GM12801 (cell line): ENCODE measurements around the gene ZNF148.

ENCODE experiments used
- TF ChIP-seq, protein P1 (sequence below): IDR thresholded peaks from one replicate; pipeline ENCODE4 v1.5.1; 2011; ENCODE audit warnings: control low read depth; ENCODE audit not compliant: insufficient read length; ENCODE audit errors: extremely low read depth

The ZNF148 gene

DNA sequence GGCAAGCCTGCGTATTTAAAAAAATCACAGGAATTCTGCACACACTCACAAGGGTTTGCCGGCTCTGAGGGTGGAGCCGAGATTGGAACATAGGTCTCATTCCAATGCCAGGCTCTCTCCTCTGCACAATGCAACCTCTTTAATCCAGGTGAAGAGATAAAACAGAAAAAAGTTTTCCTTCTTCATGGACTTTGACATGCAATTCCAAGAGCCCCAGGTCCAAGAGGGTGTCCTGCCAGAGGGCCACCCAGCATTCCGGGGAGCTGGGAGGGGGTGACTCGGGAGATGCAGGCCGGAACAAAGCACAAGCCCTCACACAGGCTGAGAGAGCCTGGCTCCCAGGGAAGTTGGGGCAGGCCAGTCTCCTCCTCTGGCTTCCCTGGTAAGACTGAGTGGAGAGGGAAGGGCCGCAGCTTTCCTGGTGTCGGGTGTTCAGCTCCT is 155.8 kb downstream of the ZNF148 start:
- TF ChIP-seq, protein P1, sequence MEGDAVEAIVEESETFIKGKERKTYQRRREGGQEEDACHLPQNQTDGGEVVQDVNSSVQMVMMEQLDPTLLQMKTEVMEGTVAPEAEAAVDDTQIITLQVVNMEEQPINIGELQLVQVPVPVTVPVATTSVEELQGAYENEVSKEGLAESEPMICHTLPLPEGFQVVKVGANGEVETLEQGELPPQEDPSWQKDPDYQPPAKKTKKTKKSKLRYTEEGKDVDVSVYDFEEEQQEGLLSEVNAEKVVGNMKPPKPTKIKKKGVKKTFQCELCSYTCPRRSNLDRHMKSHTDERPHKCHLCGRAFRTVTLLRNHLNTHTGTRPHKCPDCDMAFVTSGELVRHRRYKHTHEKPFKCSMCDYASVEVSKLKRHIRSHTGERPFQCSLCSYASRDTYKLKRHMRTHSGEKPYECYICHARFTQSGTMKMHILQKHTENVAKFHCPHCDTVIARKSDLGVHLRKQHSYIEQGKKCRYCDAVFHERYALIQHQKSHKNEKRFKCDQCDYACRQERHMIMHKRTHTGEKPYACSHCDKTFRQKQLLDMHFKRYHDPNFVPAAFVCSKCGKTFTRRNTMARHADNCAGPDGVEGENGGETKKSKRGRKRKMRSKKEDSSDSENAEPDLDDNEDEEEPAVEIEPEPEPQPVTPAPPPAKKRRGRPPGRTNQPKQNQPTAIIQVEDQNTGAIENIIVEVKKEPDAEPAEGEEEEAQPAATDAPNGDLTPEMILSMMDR, result no peak

DNA sequence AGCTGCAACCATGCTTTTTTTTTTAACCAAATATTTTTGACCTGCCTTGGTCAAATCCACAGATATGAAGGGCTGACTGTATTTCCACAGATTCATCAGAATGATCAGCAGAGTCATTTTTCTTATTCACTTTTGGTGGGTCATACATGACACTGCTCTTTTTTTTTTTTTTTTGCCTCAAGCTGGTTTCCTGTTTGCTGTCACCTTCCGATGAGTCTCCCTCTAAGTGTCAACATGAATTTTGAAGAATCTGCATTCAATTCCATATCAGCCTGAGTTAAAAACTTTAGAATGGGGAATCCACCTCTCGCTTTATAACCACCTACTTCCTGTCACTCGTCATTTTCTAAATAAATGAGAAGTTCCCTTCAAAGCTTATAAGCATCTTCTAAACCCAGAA is 160.4 kb downstream of the ZNF148 start:
- TF ChIP-seq, protein P1, result no peak

DNA sequence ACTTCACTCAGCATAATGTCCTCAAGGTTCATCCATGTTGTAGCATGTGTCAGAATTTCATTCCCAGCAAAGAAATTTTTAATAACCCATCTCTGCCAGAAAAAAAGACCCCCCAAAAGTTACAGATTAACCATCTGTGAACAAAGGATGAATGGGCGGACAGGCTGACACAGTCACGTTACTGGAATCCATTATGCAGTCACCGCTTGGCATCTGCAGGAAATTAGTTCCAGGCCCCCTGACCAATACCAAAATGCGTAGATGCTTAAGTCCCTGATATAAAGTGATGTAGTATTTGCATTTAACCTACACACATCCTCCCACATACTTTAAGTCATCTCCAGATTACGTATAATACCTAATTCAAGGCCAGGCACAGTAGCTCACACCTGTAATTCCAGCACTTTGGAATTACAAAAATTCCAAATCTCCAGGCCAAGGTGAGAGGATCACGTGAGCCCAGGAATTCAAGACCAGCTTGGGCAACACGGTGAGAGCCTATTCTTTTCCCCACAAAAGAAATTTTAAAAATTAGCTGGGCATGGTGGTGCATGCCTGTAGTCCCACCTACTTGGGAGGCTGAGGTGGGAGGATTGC is 161.1 kb downstream of the ZNF148 start:
- TF ChIP-seq, protein P1, result no peak

DNA sequence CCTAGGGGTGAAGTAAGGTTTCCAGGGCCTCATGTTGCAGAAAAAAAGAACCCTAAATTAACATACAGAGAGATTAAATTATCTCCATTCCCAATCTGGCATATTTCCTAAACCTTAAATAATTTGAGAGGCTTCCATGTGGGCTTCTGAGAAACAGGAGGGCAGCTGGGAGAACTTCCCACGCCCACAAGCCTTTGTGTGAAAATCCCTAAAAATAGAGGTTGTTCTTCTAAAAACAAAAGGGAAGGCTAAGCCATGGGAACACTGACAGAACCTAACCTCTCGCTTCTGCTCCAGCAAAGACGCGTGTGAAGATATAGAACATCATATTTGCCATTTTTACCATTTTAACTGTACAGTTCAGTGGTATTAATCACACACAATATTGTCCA is 161.8 kb downstream of the ZNF148 start:
- TF ChIP-seq, protein P1, result no peak

DNA sequence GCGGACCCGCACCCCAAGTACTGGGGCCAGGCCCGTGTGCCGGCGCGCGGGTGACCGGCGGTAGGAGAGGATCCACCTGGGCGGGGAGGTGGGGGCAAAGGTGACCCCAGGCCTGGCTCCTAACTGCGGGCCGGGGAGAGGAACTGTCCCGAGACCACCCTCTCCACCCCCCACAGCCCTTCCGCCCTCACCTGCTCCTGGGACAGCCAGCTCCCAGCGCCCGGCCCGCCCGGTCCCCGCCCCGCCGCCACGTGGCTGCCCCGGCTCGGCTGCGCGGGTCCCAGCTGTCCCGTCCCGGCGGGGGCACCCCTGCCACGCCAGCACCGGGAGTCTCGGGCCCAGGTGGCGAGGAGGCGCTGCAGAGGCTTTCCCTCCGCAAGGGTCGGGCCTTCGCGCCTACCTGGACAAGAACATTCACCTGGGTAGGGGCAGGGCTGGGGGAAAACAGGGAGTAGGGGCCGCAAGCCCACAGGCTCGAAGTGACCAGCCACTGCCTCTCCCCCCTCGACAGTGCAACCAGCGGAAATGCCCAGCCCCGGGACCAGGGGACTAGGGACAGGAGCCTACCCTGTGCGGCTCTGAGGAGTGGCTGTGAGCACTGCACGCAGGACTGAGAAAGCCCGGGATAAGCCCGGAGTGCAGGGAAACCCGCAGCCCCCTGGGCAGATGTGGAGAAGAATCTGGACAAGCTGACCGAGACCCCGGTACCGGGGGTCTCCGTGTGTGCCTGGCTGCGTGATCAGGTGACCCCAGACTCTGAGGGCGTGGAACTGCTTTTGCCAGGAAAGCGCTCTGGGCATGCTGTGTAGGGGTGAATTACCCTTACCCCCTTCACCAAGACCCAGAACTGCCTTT is 162.4 kb downstream of the ZNF148 start, which contains the start of gene SLC12A8:
TSS of gene SLC12A8 (minus strand) at position 240 of the 855 bp plus-strand sequence. CDS start 1,399 bp downstream, outside the sequence.
- TF ChIP-seq, protein P1, result no peak

DNA sequence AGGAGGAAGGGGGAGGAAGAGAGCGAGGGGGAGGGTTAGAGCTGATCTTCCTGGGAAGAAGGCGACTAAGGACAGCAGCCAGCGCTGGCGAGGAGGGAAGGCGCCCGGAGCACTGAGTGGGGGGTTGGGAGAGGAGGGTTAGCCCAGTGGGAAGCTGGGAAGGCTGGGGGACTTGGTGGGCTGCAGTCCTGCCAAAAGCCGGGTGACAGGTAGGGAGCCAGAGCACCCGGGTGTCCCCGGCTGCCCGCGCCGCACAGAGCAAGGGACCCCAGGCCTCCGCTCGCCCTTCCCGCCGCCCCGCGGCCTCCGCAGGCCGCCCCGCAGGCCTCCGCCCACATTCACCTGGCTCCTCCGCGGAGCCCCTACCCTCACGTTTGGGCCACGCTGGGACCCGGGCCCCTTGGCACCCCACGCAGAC is 163.0 kb downstream of the ZNF148 start:
- TF ChIP-seq, protein P1, result no peak

DNA sequence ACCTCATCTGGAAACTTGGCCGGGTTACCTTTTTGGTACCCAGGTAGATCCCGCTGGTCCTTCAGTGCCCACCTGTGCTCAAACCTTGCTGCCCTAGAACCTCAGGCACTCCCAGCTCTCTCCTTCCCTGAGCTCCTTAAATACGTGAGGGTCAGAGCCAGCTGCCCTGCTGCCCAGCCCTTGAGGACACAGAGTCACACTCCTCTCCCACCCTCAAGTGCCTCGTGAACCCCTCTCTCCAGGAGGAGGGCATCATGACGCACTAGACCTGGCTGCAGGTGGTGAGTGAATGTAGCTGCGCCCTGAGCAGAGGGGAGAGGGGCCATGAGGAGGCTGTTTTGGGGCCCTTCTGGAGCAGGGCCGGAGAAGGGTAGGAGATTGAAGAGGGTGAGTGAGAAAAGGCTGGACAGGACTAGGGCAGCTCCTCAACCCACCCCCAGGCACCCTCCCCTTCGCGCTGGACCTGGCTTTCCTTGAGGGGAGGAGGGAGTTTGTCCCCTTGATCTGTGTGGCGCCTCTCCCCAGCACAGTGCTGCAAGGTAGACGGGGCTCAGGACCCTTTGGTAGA is 163.5 kb downstream of the ZNF148 start:
- TF ChIP-seq, protein P1, result no peak
